Muscle of arm (tissue), 12 donors: ENCODE results near the gene TOMM20. TPM values are rescaled to one million over a fixed set of nuclear protein-coding genes. Genes with fewer than 3 reads are reported as not detected.

Experiments used
- DNase-seq: peaks from one replicate; pipeline ENCODE4 v3.0.0-alpha.2; 2013
- polyA plus RNA-seq, 12 donors: library from polyadenylated mRNA; unstranded; fragments of 120-200 nt; gene quantifications; one replicate each; pipeline ENCODE4 v1.2.1, GENCODE V29; 2013; ENCODE audit not compliant: insufficient read length in 12 of 12

TOMM20 gene
- polyA plus RNA-seq, 12 donors: 92.5 to 197 (median 169) TPM; not detected in 1

DNA sequence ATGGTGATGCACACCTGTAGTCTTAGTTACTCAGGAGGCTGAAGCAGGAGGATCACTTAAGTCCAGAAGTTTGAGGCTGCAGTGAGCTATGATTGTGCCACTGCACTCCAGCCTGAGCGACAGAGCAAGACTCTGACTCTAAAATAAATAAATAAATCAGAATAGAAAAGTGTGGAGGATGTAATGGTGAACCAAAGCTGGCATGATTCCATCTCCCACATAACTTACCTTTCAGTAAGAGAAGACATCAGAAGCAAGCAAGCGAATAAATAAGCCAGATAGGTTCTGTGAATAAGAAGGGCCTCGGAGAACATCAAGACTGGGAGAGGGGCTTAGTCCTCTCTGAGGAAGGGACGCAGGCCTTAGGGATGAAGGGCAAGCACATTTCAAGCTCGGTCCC is 59.5 kb downstream of the TOMM20 start:
- no peak for DNase-seq

DNA sequence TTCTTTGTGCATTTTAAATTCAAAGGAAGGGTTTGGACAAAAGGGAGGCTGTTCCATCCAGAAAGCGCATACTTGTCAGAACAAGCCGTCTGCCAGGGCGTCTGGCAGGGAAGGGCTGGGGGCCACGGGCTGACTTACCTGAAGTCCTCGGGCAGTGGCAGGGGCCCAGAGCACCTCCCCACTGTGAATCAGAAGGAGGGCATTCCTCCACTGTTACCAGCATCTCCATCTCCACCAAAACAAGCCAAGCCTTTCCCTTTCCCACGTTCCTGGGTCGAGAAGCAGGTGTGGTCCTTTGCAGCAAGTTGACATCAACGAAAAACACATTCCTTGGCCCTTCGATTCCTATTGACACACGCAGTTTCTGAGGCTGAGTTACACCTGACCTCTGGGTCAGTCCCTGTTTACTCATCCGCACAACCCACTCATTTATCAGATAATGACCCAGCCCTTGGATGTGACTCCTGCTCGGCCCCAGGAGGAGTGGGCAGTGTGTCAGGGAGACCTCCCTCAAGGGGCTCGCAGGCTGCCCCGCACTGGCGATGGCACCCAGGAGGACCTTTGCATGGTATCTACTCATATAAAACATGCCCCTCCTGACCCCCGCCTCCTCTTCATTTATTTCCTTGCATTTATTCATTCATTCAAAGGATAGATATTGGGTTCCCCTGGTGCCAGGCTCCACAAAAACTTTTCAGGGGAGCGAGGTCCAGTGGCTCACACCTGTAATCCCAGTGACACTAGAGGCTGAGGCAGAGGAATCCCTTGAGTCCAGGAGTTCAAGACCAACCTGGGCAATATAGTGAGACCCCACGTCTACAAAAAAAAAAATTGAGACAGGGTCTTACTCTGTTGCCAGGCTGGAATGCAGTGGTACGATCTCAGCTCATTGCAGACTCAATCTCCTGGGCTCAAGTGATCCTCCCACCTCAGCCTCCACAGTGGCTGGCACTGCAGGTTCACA is 60.2 kb downstream of the TOMM20 start:
- no peak for DNase-seq

DNA sequence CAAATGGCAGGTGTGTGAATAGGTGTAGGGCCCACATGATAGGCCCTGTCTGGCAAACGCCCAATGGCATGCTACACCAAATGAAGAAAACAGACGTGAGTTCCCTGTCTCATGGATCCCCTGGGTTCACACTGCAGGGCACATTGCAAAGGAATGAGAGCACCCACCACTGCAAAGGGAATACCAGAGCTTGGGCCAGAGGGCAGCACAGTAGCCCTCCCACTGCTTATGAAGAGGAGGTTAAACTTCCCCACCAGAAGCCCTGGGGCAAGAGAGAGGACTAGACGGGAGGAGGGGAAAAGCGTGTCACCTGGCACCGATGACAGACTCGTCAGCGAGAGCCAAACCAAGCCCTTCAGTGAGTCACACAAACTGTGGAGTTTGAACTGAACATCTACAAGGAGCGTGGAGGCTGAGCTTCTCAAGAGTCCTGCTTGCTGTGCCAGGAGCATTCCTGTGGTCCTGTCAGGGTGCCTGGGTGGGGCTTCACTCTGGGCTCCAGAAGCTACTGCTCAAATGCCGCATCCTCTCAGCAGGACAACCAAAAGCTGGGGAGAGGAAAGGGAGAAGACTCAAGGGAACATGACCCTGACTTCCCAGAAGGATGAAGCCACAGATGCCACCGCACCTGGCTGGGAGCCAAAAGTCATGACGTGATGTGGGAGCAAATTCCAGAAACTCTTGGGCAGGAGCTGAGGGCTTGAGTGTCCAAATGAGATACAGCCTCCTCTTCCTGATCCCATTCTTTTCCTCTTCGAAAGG is 61.1 kb downstream of the TOMM20 start:
- no peak for DNase-seq

- DNase-seq: no peak
These were observed 65.4 kb downstream of the TOMM20 start for GRCh38 chr1:235063068-235063765.

- DNase-seq: no peak
These were observed 67.8 kb downstream of the TOMM20 start for GRCh38 chr1:235060607-235061470.

Other genes with a start within 250 kb of the TOMM20 start
- 100 to 1,000 TPM in 1 of 12 donors, 10 to 100 TPM in 10, not detected in 1; 58.8 to 186 (median 63.8) TPM for gene RBM34, start 32.4 kb upstream of the TOMM20 start, polyA plus RNA-seq
- gene ARID4B, start 199.3 kb upstream of the TOMM20 start, polyA plus RNA-seq: 10 to 100 TPM in 11 of 12 donors, not detected in 1; 20.1 to 52.3 (median 24.5) TPM
- 10 to 100 TPM in 11 of 12 donors, not detected in 1; 35.0 to 47.3 (median 41.1) TPM for gene GGPS1, start 199.7 kb upstream of the TOMM20 start, polyA plus RNA-seq
- 10 to 100 TPM in 11 of 12 donors, not detected in 1; 32.2 to 64.2 (median 56.0) TPM for gene TBCE, start 238.6 kb upstream of the TOMM20 start, polyA plus RNA-seq